Naive thymus-derived CD8-positive, alpha-beta T cell (primary cell): ENCODE data around the gene PRKG1. TPM values are rescaled to one million over a fixed set of nuclear protein-coding genes. Genes with fewer than 3 reads are reported as not detected.
"Not testable (repeated sequence)": the region's sequence is repeated elsewhere in the genome, so short reads cannot be mapped to it uniquely, and the experiment has no call there.

Experiments used
- ATAC-seq, 2 donors: fragments of 150-1000 bp; cut with Tn5 transposase in 1 of 2; sonication (Bioruptor Pico), chemical (Tn5 transposase) in 1 of 2; 1 replicate in 1 of 2; 2 replicates in 1 of 2; pipeline ENCODE4 v1.10.0; 2021; ENCODE audit warnings: mild to moderate bottlenecking in 2 of 2, moderate library complexity in 2 of 2
- POLR2A ChIA-PET: fragments of 350-600 bp; sonication (Branson Sonifier 250); formaldehyde crosslinking; loops from one replicate; lab custom pipeline; 2021; ENCODE audit warnings: antibody characterized with exemption; lab: Charles Lee
- DNase-seq, 10 donors: peaks; one replicate each; pipeline versions ENCODE4 v3.0.0 to v3.0.0-alpha.2; 2020 to 2022
- H3K27ac Mint-ChIP-seq, 10 donors: one replicate each; pipeline ENCODE4 v1.8.0; 2020 to 2022; ENCODE audit warnings: mild to moderate bottlenecking in 10 of 10, mixed read lengths in 10 of 10, moderate library complexity in 4 of 10, inconsistent platforms in 1 of 10
- H3K27me3 Mint-ChIP-seq, 5 donors: one replicate each; pipeline ENCODE4 v1.8.0; 2021 to 2022; ENCODE audit warnings: mixed read lengths in 5 of 5
- H3K36me3 Mint-ChIP-seq, 3 donors: one replicate each; pipeline ENCODE4 v1.8.0; 2020 to 2022; ENCODE audit warnings: mixed read lengths in 3 of 3, mild to moderate bottlenecking in 2 of 3, inconsistent platforms in 1 of 3
- H3K4me1 Mint-ChIP-seq, 4 donors: one replicate each; pipeline ENCODE4 v1.8.0; 2021 to 2022; ENCODE audit warnings: mixed read lengths in 4 of 4
- H3K4me3 Mint-ChIP-seq, 10 donors: one replicate each; pipeline ENCODE4 v1.8.0; 2020 to 2022; ENCODE audit warnings: mild to moderate bottlenecking in 10 of 10, mixed read lengths in 10 of 10, moderate library complexity in 6 of 10, inconsistent platforms in 1 of 10
- H3K9me3 Mint-ChIP-seq, 9 donors: one replicate each; pipeline ENCODE4 v1.8.0; 2020 to 2022; ENCODE audit warnings: mixed read lengths in 9 of 9, mild to moderate bottlenecking in 3 of 9, inconsistent platforms in 1 of 9, moderate library complexity in 1 of 9
- polyA plus RNA-seq, 3 donors: library from polyadenylated mRNA; unstranded; fragments of 300-500 nt; fragmentation: Illumina TruSeq; gene quantifications; one replicate each; pipeline ENCODE4 v1.2.3, GENCODE V29; 2021
- total RNA-seq, 8 experiments: library from RNA in 2 of 8; stranded (reverse) in 2 of 8; gene quantifications; one replicate each; pipeline ENCODE4 v1.2.3 and lab custom pipeline; 2021 to 2026

PRKG1 gene
- total and polyA plus RNA-seq, 5 experiments from 2014 or later: not detected

GRCh38 chr10:52027055-52027705, 952.9 kb downstream of the PRKG1 start:
- no peaks in the 10 kb centered on the region for H3K27me3 Mint-ChIP-seq
- H3K27ac Mint-ChIP-seq: no peak overlapping the region
- H3K9me3 Mint-ChIP-seq: peaks cover 0 to 13% (median 0%) of the 10 kb centered on the region in 9 donors
- no peak for ATAC-seq
- no peak overlapping the region for H3K4me3 Mint-ChIP-seq
- no peak for DNase-seq
- H3K36me3 Mint-ChIP-seq: no peaks in the 10 kb centered on the region
- H3K4me1 Mint-ChIP-seq: no peaks in the 10 kb centered on the region
- POLR2A ChIA-PET: no interaction called here

DNA sequence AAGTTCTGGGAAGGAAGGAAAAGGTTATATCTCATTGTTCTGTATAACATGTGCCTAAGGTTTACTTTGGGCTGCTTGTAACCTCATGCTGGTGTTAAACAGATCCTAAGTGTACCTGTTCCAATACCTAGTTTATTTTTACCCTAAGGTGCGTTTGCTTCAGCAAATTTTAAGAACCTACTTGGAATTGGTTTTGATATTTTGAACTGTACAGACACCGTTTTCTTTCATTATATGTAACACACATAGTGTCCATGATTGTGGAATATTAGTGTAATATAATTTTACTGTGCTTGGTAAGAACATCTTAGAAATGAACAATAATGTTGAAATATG, 954.2 kb downstream of the PRKG1 start:
- POLR2A ChIA-PET: no interaction called here
- ATAC-seq: no peak
- no peak for DNase-seq
- H3K36me3 Mint-ChIP-seq: no peaks in the 10 kb centered on the region
- no peaks in the 10 kb centered on the region for H3K4me1 Mint-ChIP-seq
- H3K9me3 Mint-ChIP-seq: peaks cover 0 to 13% (median 0%) of the 10 kb centered on the region in 9 donors
- no peak overlapping the region for H3K4me3 Mint-ChIP-seq
- no peaks in the 10 kb centered on the region for H3K27me3 Mint-ChIP-seq
- H3K27ac Mint-ChIP-seq: no peak overlapping the region

GRCh38 chr10:52029628-52030027, 955.3 kb downstream of the PRKG1 start:
- DNase-seq: no peak
- Mint-ChIP-seq H3K27ac (no peak overlapping the region), H3K36me3 (no peaks in the 10 kb centered on the region), H3K4me3 (no peak overlapping the region), H3K4me1 (no peaks in the 10 kb centered on the region), H3K27me3 (no peaks in the 10 kb centered on the region), H3K9me3 (peaks cover 0 to 13% (median 0%) of the 10 kb centered on the region in 9 donors)
- POLR2A ChIA-PET: no interaction called here
- no peak for ATAC-seq

DNA sequence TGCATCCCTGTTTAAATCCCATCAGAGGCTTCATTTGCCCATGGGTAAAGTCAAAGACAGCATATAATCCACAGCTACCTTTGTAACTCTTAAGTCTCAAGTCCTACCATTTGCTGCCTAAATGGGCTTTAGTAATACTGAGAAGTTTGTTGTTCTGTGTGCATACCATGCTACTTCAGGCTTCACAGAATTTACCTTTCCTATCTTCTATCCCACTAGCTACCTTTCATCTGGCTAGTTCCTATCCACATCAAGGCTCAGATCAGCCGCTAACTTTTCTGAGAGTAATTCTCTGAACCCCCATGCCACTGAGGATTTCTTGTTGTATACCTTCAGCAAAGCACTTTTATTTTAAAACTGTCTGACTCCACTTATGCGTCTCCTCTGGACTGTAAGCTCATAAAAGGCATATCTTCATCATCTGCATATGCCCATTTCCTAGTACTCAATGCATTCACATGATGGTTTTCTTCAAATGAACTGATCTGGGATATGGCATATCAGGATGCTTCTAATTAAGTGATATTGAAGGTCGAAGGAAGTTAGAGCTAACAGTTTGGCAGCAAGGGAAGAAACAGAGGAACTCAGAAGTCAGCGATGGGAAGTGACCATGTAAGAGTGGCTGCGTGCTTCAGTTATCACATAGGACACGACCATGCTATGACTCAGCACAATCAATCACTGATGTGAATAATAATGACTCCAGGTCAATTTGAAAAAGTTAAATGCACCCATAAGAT, 955.9 kb downstream of the PRKG1 start:
- Mint-ChIP-seq H3K4me3 (no peak overlapping the region), H3K27ac (no peak overlapping the region), H3K4me1 (no peaks in the 10 kb centered on the region), H3K27me3 (peaks cover 0 to 1% (median 0%) of the 10 kb centered on the region in 5 donors), H3K36me3 (no peaks in the 10 kb centered on the region), H3K9me3 (peaks cover 0 to 13% (median 0%) of the 10 kb centered on the region in 9 donors)
- no peak for DNase-seq
- ATAC-seq: no peak
- POLR2A ChIA-PET: no interaction called here

- Mint-ChIP-seq H3K27me3 (peaks cover 0 to 4% (median 0%) of the 10 kb centered on the region in 5 donors), H3K4me1 (no peaks in the 10 kb centered on the region), H3K4me3 (no peak overlapping the region), H3K9me3 (peaks cover 0 to 13% (median 0%) of the 10 kb centered on the region in 9 donors), H3K27ac (no peak overlapping the region), H3K36me3 (no peaks in the 10 kb centered on the region)
- POLR2A ChIA-PET: no interaction called here
- DNase-seq (no peak), ATAC-seq (no peak)
Measured at GRCh38 chr10:52030975-52031374, 956.7 kb downstream of the PRKG1 start.

- H3K27me3 Mint-ChIP-seq: peaks cover 0 to 4% (median 0%) of the 10 kb centered on the region in 5 donors
- no peak overlapping the region for H3K4me3 Mint-ChIP-seq
- no peaks in the 10 kb centered on the region for H3K36me3 Mint-ChIP-seq
- H3K4me1 Mint-ChIP-seq: no peaks in the 10 kb centered on the region
- POLR2A ChIA-PET: no interaction called here
- H3K27ac Mint-ChIP-seq: no peak overlapping the region
- ATAC-seq (no peak), DNase-seq (no peak)
- H3K9me3 Mint-ChIP-seq: peaks cover 0 to 12% (median 0%) of the 10 kb centered on the region in 9 donors
Measured at GRCh38 chr10:52031771-52032170, 957.5 kb downstream of the PRKG1 start.

DNA sequence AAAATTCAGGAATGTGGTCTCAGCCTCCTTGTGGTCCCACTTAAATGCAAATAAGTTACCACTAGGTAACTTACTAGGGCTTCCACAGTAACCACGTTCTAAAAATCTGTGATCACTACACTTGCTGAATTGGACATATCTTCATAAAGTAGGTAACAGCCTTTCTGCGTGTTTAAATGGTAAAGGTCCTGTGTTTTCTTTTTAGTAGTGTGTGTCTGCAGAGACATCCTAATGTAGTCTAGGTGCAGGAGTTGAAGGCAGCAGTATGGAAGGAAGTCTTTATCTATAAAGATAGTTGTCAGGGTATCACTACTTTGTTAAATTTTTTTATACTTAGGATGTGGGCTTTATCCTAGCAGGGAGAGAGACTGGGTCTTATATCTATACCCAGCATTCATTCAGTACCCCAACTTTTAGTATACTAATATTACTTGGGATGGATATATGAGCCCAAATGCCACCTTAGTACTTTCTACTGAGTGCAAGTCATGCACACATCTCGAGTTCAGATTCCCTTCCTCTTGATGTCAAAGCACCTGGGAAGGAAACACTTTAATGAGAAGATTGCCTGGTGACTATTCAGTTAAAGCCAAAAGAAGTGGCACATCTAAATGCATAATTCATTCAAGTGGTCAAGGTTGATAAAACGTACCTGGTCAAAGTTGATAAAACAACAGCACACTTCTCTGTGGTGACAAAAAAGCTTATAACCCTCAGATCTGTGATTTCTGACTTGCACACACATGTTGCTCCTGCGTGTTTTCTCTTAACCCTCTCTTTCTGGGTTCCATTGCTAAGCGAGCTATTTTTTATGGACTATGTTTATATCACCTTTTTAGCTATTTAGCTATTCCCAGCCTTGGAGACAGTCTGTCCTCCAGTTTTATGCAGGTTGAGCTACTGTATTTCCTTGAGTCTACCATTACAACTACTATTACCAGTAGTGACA, 958.7 kb downstream of the PRKG1 start:
- POLR2A ChIA-PET: no interaction called here
- no peaks in the 10 kb centered on the region for H3K36me3 Mint-ChIP-seq
- H3K27ac Mint-ChIP-seq: no peak overlapping the region
- H3K9me3 Mint-ChIP-seq: peaks cover 0 to 8% (median 0%) of the 10 kb centered on the region in 9 donors
- DNase-seq: no peak
- H3K4me3 Mint-ChIP-seq: no peak overlapping the region
- peaks cover 0 to 5% (median 0%) of the 10 kb centered on the region in 5 donors for H3K27me3 Mint-ChIP-seq
- no peak for ATAC-seq
- no peaks in the 10 kb centered on the region for H3K4me1 Mint-ChIP-seq

GRCh38 chr10:52039002-52039793, 964.9 kb downstream of the PRKG1 start:
- H3K4me3 Mint-ChIP-seq, ATAC-seq, DNase-seq, H3K36me3 Mint-ChIP-seq, H3K4me1 Mint-ChIP-seq, H3K9me3 Mint-ChIP-seq, POLR2A ChIA-PET: not testable (repeated sequence)
- H3K27ac Mint-ChIP-seq: peak overlapping the region in 1 of 10 donors; percentile 57
- peaks cover 0 to 14% (median 0%) of the 10 kb centered on the region in 5 donors for H3K27me3 Mint-ChIP-seq

DNA sequence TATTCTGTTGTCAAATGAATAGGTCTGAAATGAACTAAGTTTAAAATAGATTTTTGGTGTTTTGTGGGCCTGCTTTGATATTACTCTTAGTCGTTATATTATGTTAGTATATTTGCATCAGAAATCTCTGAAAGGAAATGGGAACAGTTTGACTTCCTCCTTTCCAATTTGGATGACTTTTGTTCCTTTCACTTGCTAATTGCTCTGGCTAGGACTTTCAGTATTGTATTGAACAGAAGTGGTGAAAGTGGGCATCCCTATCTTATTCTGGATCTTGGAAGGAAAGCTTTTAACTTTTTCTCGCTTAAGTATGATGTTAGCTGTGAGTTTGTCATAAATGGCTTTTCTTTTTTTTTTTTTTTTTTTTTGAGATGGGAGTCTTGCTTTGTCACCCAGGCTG, 966.2 kb downstream of the PRKG1 start:
- ATAC-seq: no peak
- no peak overlapping the region for H3K4me3 Mint-ChIP-seq
- POLR2A ChIA-PET: no interaction called here

DNA sequence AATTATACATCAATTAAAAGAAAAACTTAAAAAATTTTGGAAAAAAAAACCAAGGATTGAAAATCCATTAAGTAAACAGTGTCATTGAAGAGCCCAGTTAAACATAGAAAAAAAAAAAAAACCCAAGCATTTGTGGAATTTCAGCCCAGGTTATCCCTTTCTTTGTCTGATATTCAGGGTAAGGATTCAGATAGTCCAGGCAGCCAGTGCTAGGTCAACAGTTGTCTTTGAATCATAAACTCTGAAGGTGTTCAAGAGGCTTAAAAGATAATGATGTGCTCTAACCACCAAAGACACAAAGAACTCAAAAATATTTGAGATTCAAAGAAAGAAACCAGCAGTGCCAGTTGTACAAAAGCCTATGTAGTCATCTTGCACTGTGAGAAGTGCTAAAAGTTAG, 969.5 kb downstream of the PRKG1 start:
- DNase-seq (no peak), ATAC-seq (no peak)
- POLR2A ChIA-PET: no interaction called here
- Mint-ChIP-seq H3K27me3 (peaks cover 0 to 5% (median 0%) of the 10 kb centered on the region in 5 donors), H3K27ac (no peak overlapping the region), H3K4me1 (no peaks in the 10 kb centered on the region), H3K36me3 (no peaks in the 10 kb centered on the region), H3K4me3 (no peak overlapping the region), H3K9me3 (no peaks in the 10 kb centered on the region)

More for the DNA sequence above, 966.2 kb downstream of the PRKG1 start:
- Mint-ChIP-seq H3K4me1 (no peaks in the 10 kb centered on the region), H3K36me3 (no peaks in the 10 kb centered on the region), H3K9me3 (peaks cover 0 to 4% (median 0%) of the 10 kb centered on the region in 9 donors), H3K27ac (no peak overlapping the region), H3K27me3 (peaks cover 0 to 11% (median 0%) of the 10 kb centered on the region in 5 donors)
- no peak for DNase-seq

DNA sequence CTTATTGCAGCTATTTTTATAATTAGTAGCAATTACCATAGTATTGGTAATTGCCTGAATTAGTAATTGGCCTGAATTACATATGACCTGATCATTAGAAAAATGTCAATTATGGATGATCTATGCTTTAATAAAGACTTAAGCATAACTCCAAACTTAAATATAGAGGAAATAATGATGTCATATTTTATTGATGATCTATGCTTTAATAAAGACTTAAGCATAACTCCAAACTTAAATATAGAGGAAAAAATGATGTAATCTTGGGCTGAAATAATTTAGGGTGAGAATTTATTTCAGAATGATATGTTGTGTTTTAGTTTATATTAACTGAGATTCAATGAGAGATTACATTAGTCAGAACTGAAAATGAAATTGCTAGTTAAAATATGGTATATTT, 973.8 kb downstream of the PRKG1 start:
- no peak overlapping the region for H3K4me3 Mint-ChIP-seq
- peaks cover 0 to 13% (median 0%) of the 10 kb centered on the region in 5 donors for H3K27me3 Mint-ChIP-seq
- peaks cover 0 to 10% (median 0%) of the 10 kb centered on the region in 9 donors for H3K9me3 Mint-ChIP-seq
- no peak overlapping the region for H3K27ac Mint-ChIP-seq
- no peaks in the 10 kb centered on the region for H3K4me1 Mint-ChIP-seq
- POLR2A ChIA-PET: no interaction called here
- DNase-seq (no peak), ATAC-seq (no peak)
- no peaks in the 10 kb centered on the region for H3K36me3 Mint-ChIP-seq

GRCh38 chr10:52050429-52051047, 976.3 kb downstream of the PRKG1 start:
- ATAC-seq: no peak

More at GRCh38 chr10:52050429-52051047, 976.3 kb downstream of the PRKG1 start:
- H3K4me1 Mint-ChIP-seq: no peaks in the 10 kb centered on the region
- no peak for DNase-seq
- H3K27ac Mint-ChIP-seq: no peak overlapping the region
- POLR2A ChIA-PET: no interaction called here
- no peak overlapping the region for H3K4me3 Mint-ChIP-seq
- H3K36me3 Mint-ChIP-seq: no peaks in the 10 kb centered on the region
- peaks cover 0 to 13% (median 0%) of the 10 kb centered on the region in 5 donors for H3K27me3 Mint-ChIP-seq
- H3K9me3 Mint-ChIP-seq: peaks cover 0 to 10% (median 0%) of the 10 kb centered on the region in 9 donors
